ENCODE data around the gene OVOL2.

DNA sequence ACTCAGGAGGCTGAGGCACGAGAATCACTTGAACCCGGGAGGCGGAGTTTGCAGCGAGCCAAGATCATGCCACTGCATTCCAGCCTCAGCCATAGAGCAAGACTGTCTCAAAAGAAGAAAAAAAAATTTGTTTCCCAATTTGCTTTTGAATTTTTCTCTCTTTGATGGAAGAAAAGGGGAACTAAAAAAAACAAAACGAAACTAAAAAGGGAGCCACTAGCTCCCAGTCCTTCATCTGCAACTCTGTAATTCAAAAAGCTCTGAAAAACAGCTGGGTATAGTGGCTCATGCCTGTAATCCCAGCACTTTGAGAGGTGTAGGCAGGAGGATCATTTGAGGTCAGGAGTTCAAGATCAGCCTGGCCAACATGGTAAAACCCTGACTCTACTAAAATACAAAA is 9.5 kb downstream of the OVOL2 start:
- no peak for TF ChIP-seq POLR2A (IDR thresholded peaks at IDR 0.05)
- TF ChIP-seq, protein P1, sequence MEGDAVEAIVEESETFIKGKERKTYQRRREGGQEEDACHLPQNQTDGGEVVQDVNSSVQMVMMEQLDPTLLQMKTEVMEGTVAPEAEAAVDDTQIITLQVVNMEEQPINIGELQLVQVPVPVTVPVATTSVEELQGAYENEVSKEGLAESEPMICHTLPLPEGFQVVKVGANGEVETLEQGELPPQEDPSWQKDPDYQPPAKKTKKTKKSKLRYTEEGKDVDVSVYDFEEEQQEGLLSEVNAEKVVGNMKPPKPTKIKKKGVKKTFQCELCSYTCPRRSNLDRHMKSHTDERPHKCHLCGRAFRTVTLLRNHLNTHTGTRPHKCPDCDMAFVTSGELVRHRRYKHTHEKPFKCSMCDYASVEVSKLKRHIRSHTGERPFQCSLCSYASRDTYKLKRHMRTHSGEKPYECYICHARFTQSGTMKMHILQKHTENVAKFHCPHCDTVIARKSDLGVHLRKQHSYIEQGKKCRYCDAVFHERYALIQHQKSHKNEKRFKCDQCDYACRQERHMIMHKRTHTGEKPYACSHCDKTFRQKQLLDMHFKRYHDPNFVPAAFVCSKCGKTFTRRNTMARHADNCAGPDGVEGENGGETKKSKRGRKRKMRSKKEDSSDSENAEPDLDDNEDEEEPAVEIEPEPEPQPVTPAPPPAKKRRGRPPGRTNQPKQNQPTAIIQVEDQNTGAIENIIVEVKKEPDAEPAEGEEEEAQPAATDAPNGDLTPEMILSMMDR (IDR thresholded peaks at IDR 0.05): no peak

Measured in upper lobe of left lung (tissue), 4 donors.